ENCODE data around the gene RIMOC1. TPM values are rescaled to one million over a fixed set of nuclear protein-coding genes. Genes with fewer than 3 reads are reported as not detected.

The RIMOC1 gene
- total and polyA plus RNA-seq, 7 experiments from 2014 or later, result 10.8 to 40.6 (median 14.6) TPM

- Histone ChIP-seq H3K27ac (ENCODE audit: low read depth, low read length) (no peak overlapping the region), H3K4me3 (ENCODE audit: low read length) (no peak overlapping the region), H3K4me1 (ENCODE audit: control insufficient read depth in 2 of 2, insufficient read depth in 2 of 2, low read length in 2 of 2) (peaks cover 6 to 14% of the 10 kb centered on the region in 2 donors), H3K9me3 (ENCODE audit: control insufficient read depth in 2 of 3, low read length in 3 of 3) (no peaks in the 10 kb centered on the region), H3K36me3 (ENCODE audit: control insufficient read depth in 2 of 3, insufficient read depth in 3 of 3, low read length in 3 of 3) (peaks cover 0 to 36% (median 5%) of the 10 kb centered on the region in 3 experiments), H3K27me3 (ENCODE audit: control insufficient read depth in 2 of 2, insufficient read depth in 2 of 2, low read length in 2 of 2) (no peaks in the 10 kb centered on the region)
- H3K9me3 Mint-ChIP-seq, result no peaks in the 10 kb centered on the region
- no peaks in the 10 kb centered on the region for H3K27me3 Mint-ChIP-seq
- H3K27ac Mint-ChIP-seq, result peak overlapping the region in 1 of 9 donors; percentile 69
- ChIA-PET POLR2A (interaction anchor here (1.4 kb wide), 1 partner anchor 17 kb away, joined by 5 read pairs; no protein-coding TSS in a partner anchor), CTCF (interaction anchor here (1.0 kb wide), 1 partner anchor 11 kb away, joined by 3 read pairs; no protein-coding TSS in a partner anchor)
- H3K4me1 Mint-ChIP-seq, result peaks cover 12 to 30% (median 29%) of the 10 kb centered on the region in 7 donors
- ATAC-seq (no peak), DNase-seq (no peak)
- H3K36me3 Mint-ChIP-seq, result peaks cover 8 to 32% (median 23%) of the 10 kb centered on the region in 5 donors
- no peak overlapping the region for H3K4me3 Mint-ChIP-seq
- intact Hi-C loops (cut with micrococcal nuclease), result loop anchor here (1.0 to 10.0 kb wide), 5 partner anchors 10 to 1563 kb away; partner anchors contain the start of genes CCDC152 (in 1 of the 2) and TMEM267 (in 1 of the 2)
These were observed 17.7 kb downstream of the RIMOC1 start for GRCh38 chr5:41921874-41922273.

GRCh38 chr5:41924526-41924871 lies 20.4 kb downstream of the RIMOC1 start:
- POLR2A ChIA-PET, result interaction anchor here (0.5 to 5.9 kb wide), 16 partner anchors 10 to 1559 kb away, joined by 3 to 54 read pairs (median 4); partner anchors contain the start of genes OXCT1, RIMOC1 and TMEM267
- intact Hi-C loops (cut with micrococcal nuclease), result loop anchor here (5.0 to 10.0 kb wide), 4 partner anchors 830 to 1560 kb away; partner anchors contain the start of genes CCDC152 (in 1 of the 2) and TMEM267 (in 1 of the 2)
- no peak for DNase-seq
- H3K4me1 ChIP-seq (ENCODE audit: control insufficient read depth in 2 of 2, insufficient read depth in 2 of 2, low read length in 2 of 2), result peaks cover 6 to 14% of the 10 kb centered on the region in 2 donors
- Mint-ChIP-seq H3K9me3 (no peaks in the 10 kb centered on the region), H3K4me3 (peak overlapping the region; percentile 83 to 93 (median 88)), H3K36me3 (peaks cover 0 to 20% (median 10%) of the 10 kb centered on the region in 5 donors), H3K4me1 (peaks cover 9 to 43% (median 25%) of the 10 kb centered on the region in 7 donors), H3K27me3 (no peaks in the 10 kb centered on the region), H3K27ac (peak overlapping the region; percentile 93 to 100 (median 96))
- CTCF ChIA-PET, result interaction anchor here (1.7 kb wide), 1 partner anchor 20 kb away, joined by 5 read pairs; the partner anchor contains the start of gene RIMOC1
- ATAC-seq, result no peak
- H3K36me3 ChIP-seq (ENCODE audit: control insufficient read depth in 2 of 3, insufficient read depth in 3 of 3, low read length in 3 of 3), result peaks cover 0 to 15% (median 0%) of the 10 kb centered on the region in 3 experiments
- H3K27ac ChIP-seq (ENCODE audit: low read depth, low read length), result peak overlapping the region; percentile 96
- no peaks in the 10 kb centered on the region for H3K9me3 ChIP-seq (ENCODE audit: control insufficient read depth in 2 of 3, low read length in 3 of 3)
- H3K27me3 ChIP-seq (ENCODE audit: control insufficient read depth in 2 of 2, insufficient read depth in 2 of 2, low read length in 2 of 2), result no peaks in the 10 kb centered on the region
- peak overlapping the region; percentile 85 for H3K4me3 ChIP-seq (ENCODE audit: low read length)

DNA sequence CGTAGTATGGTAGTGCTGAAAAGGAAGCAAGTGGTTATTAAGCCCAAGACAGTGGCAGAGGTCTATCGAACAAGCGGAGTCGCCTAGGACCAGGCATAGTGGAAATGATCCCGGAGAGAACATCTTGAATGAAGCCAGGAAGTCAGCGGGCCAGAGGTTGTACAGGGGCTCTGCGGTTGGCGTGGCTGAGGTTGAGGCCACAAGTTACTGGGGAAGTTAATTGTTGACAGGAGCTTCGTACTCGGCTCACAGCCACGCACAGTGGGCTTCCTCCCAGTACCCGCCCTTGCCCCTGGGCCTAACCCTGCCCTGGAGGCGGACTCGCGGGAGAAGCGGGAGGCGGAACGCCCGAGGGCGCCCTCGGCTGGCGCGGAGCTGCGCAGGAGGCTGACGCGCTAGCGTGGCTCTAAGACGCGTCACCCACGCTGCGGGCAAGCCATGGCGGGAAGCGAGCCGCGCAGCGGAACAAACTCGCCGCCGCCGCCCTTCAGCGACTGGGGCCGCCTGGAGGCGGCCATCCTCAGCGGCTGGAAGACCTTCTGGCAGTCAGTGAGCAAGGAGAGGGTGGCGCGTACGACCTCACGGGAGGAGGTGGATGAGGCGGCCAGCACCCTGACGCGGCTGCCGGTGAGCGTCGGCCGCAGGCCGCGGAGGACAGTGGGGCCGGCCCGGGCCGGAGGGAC lies 20.9 kb downstream of the RIMOC1 start, which contains the start of gene FBXO4:
FBXO4 (plus strand) TSS at position 410 of the 683 bp plus-strand sequence; CDS start at position 439, 29 bp downstream.
- Histone ChIP-seq H3K4me3 (ENCODE audit: low read length) (peak within 1 kb of the TSS; percentile 85), H3K27ac (ENCODE audit: low read depth, low read length) (peak within 1 kb of the TSS; percentile 96), H3K27me3 (ENCODE audit: control insufficient read depth in 2 of 2, insufficient read depth in 2 of 2, low read length in 2 of 2) (no peaks in the 10 kb centered on the region), H3K4me1 (ENCODE audit: control insufficient read depth in 2 of 2, insufficient read depth in 2 of 2, low read length in 2 of 2) (peaks cover 6 to 14% of the 10 kb centered on the region in 2 donors), H3K9me3 (ENCODE audit: control insufficient read depth in 2 of 3, low read length in 3 of 3) (no peaks in the 10 kb centered on the region), H3K36me3 (ENCODE audit: control insufficient read depth in 2 of 3, insufficient read depth in 3 of 3, low read length in 3 of 3) (peaks cover 0 to 10% (median 0%) of the 10 kb centered on the region in 3 experiments)
- peak within 1 kb of the TSS; percentile 83 to 93 (median 88) for H3K4me3 Mint-ChIP-seq
- no peaks in the 10 kb centered on the region for H3K27me3 Mint-ChIP-seq
- peaks cover 9 to 43% (median 25%) of the 10 kb centered on the region in 7 donors for H3K4me1 Mint-ChIP-seq
- intact Hi-C loops (cut with micrococcal nuclease), result loop anchor here (1.0 to 10.0 kb wide), 13 partner anchors 21 to 1677 kb away; partner anchors contain the start of genes OXCT1 (in 2 of the 2), RIMOC1 (in 2 of the 2), TMEM267 (in 2 of the 2) and CCDC152 (in 1 of the 2)
- ChIA-PET CTCF (interaction anchor here (0.6 to 1.7 kb wide), 4 partner anchors 21 to 71 kb away, joined by 3 to 5 read pairs (median 3); partner anchors contain the start of gene RIMOC1), POLR2A (interaction anchor here (0.5 to 5.9 kb wide), 19 partner anchors 8 to 1559 kb away, joined by 3 to 54 read pairs (median 4); partner anchors contain the start of genes OXCT1, RIMOC1 and TMEM267)
- H3K27ac Mint-ChIP-seq, result peak within 1 kb of the TSS; percentile 93 to 100 (median 97)
- peaks cover 0 to 20% (median 7%) of the 10 kb centered on the region in 5 donors for H3K36me3 Mint-ChIP-seq
- no peaks in the 10 kb centered on the region for H3K9me3 Mint-ChIP-seq
- DNase-seq (peak; percentile 79 to 92 (median 88)), ATAC-seq (peak; percentile 97)

DNA sequence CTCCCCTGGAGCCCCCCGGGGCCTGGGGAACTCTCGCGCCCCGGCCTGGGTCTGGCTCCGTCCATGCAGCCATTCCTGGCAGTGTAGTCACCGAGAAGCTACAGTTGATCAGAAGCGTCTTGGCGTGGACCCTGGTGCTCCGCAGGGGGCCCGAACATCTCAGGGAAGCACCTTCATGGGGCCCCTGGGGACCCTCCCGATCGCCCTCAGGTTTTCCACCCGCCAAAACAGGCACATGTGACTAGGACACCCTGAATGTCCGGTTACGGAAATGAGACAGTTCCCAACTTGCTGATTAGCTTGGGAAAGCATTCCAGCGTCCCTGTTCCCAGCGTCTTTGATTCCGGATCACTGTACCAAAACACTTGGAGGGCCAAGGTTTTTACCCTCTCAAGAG lies 21.4 kb downstream of the RIMOC1 start:
- H3K27me3 ChIP-seq (ENCODE audit: control insufficient read depth in 2 of 2, insufficient read depth in 2 of 2, low read length in 2 of 2), result no peaks in the 10 kb centered on the region
- H3K27me3 Mint-ChIP-seq, result no peaks in the 10 kb centered on the region
- intact Hi-C loops (cut with micrococcal nuclease), result loop anchor here (1.0 to 10.0 kb wide), 12 partner anchors 21 to 1677 kb away; partner anchors contain the start of genes OXCT1 (in 2 of the 2), RIMOC1 (in 2 of the 2), TMEM267 (in 2 of the 2) and CCDC152 (in 1 of the 2)
- H3K9me3 Mint-ChIP-seq, result peaks cover 0 to 2% (median 0%) of the 10 kb centered on the region in 11 donors
- H3K36me3 ChIP-seq (ENCODE audit: control insufficient read depth in 2 of 3, insufficient read depth in 3 of 3, low read length in 3 of 3), result peaks cover 0 to 5% (median 0%) of the 10 kb centered on the region in 3 experiments
- POLR2A ChIA-PET, result interaction anchor here (0.6 to 5.9 kb wide), 17 partner anchors 9 to 1558 kb away, joined by 3 to 54 read pairs (median 4); partner anchors contain the start of genes OXCT1, RIMOC1 and TMEM267
- H3K4me3 Mint-ChIP-seq, result peak overlapping the region; percentile 83 to 93 (median 88)
- peaks cover 0 to 25% (median 8%) of the 10 kb centered on the region in 5 donors for H3K36me3 Mint-ChIP-seq
- H3K4me1 Mint-ChIP-seq, result peaks cover 9 to 39% (median 25%) of the 10 kb centered on the region in 7 donors
- H3K27ac Mint-ChIP-seq, result peak overlapping the region; percentile 93 to 100 (median 96)
- peak in 1 of 9 donors; percentile 12 for DNase-seq
- no peak for ATAC-seq
- H3K4me3 ChIP-seq (ENCODE audit: low read length), result peak overlapping the region; percentile 85
- peak overlapping the region; percentile 96 for H3K27ac ChIP-seq (ENCODE audit: low read depth, low read length)
- CTCF ChIA-PET, result interaction anchor here (0.6 to 1.7 kb wide), 4 partner anchors 22 to 72 kb away, joined by 3 to 5 read pairs (median 3); partner anchors contain the start of gene RIMOC1
- peaks cover 6 to 14% of the 10 kb centered on the region in 2 donors for H3K4me1 ChIP-seq (ENCODE audit: control insufficient read depth in 2 of 2, insufficient read depth in 2 of 2, low read length in 2 of 2)
- H3K9me3 ChIP-seq (ENCODE audit: control insufficient read depth in 2 of 3, low read length in 3 of 3), result no peaks in the 10 kb centered on the region

DNA sequence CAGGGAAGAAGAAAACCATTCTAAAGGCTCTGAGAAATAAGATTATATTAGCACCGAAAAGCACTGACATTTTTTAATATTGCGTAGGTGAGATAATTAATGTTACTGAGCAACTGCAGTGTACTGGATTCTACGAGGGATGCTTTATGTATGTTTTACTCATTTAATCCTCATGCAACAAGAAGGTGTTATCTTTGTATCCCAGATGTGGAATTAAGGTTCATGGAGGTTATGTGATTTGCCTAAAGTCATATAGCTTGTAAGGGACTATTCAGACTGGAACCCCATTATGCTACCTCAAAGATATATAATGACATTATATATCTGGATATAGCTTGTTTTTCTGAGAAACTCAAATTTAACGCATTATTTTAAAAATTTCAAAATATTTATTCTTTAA lies 23.5 kb downstream of the RIMOC1 start:
- no peaks in the 10 kb centered on the region for H3K36me3 ChIP-seq (ENCODE audit: control insufficient read depth in 2 of 3, insufficient read depth in 3 of 3, low read length in 3 of 3)
- no peaks in the 10 kb centered on the region for H3K27me3 ChIP-seq (ENCODE audit: control insufficient read depth in 2 of 2, insufficient read depth in 2 of 2, low read length in 2 of 2)
- Mint-ChIP-seq H3K4me3 (no peak overlapping the region), H3K9me3 (peaks cover 0 to 2% (median 0%) of the 10 kb centered on the region in 11 donors), H3K27ac (no peak overlapping the region), H3K4me1 (peaks cover 9 to 34% (median 22%) of the 10 kb centered on the region in 7 donors), H3K27me3 (no peaks in the 10 kb centered on the region), H3K36me3 (peaks cover 15 to 34% (median 21%) of the 10 kb centered on the region in 5 donors)
- intact Hi-C loops (cut with micrococcal nuclease), result loop anchor here (5.0 to 10.0 kb wide), 6 partner anchors 130 to 1675 kb away; partner anchors contain the start of genes CCDC152 (in 1 of the 2), HMGCS1 (in 1 of the 2), NNT (in 1 of the 2) and TMEM267 (in 1 of the 2)
- no peak overlapping the region for H3K27ac ChIP-seq (ENCODE audit: low read depth, low read length)
- H3K4me3 ChIP-seq (ENCODE audit: low read length), result no peak overlapping the region
- H3K4me1 ChIP-seq (ENCODE audit: control insufficient read depth in 2 of 2, insufficient read depth in 2 of 2, low read length in 2 of 2), result peaks cover 6 to 14% of the 10 kb centered on the region in 2 donors
- no peaks in the 10 kb centered on the region for H3K9me3 ChIP-seq (ENCODE audit: control insufficient read depth in 2 of 3, low read length in 3 of 3)
- ATAC-seq (no peak), DNase-seq (no peak)
- CTCF ChIA-PET, result interaction anchor here (0.8 kb wide), 1 partner anchor 9 kb away, joined by 3 read pairs; no protein-coding TSS in a partner anchor
- POLR2A ChIA-PET, result interaction anchor here (5.9 kb wide), 1 partner anchor 23 kb away, joined by 54 read pairs; the partner anchor contains the start of gene RIMOC1

Data from naive thymus-derived CD4-positive, alpha-beta T cell (primary cell).